Ecto neural progenitor cell (in vitro differentiated cells): ENCODE measurements around the gene PRKAR1A.
"Not testable (repeated sequence)": the region's sequence is repeated elsewhere in the genome, so short reads cannot be mapped to it uniquely, and the experiment has no call there.

ENCODE experiments used
- DNase-seq: peaks from one replicate; pipeline ENCODE4 v3.0.0-alpha.2; 2018; ENCODE audit warnings: low spot score

PRKAR1A gene

GRCh38 chr17:68579194-68579927, 67.1 kb downstream of the PRKAR1A start:
- no peak for DNase-seq

- DNase-seq: no peak
Measured at GRCh38 chr17:68580236-68580770, 68.1 kb downstream of the PRKAR1A start.

GRCh38 chr17:68581863-68582645, 69.8 kb downstream of the PRKAR1A start:
- DNase-seq: no peak

GRCh38 chr17:68582867-68583266, 70.6 kb downstream of the PRKAR1A start:
- DNase-seq: not testable (repeated sequence)

GRCh38 chr17:68584581-68585303, 72.5 kb downstream of the PRKAR1A start:
- DNase-seq: no peak

- no peak for DNase-seq
Measured at GRCh38 chr17:68585643-68586042, 73.4 kb downstream of the PRKAR1A start.

GRCh38 chr17:68587026-68587425, 74.8 kb downstream of the PRKAR1A start:
- no peak for DNase-seq

- no peak for DNase-seq
Measured at GRCh38 chr17:68587847-68588246, 75.6 kb downstream of the PRKAR1A start.

- no peak for DNase-seq
Measured at GRCh38 chr17:68588362-68588761, 76.1 kb downstream of the PRKAR1A start.

GRCh38 chr17:68589086-68589485, 76.9 kb downstream of the PRKAR1A start:
- DNase-seq: no peak

- DNase-seq: peak; percentile 79
Measured at GRCh38 chr17:68591583-68591982, 79.4 kb downstream of the PRKAR1A start.

GRCh38 chr17:68592009-68592408, 79.8 kb downstream of the PRKAR1A start:
- DNase-seq: no peak

GRCh38 chr17:68592682-68593641, 80.7 kb downstream of the PRKAR1A start:
- DNase-seq: no peak

- DNase-seq: no peak
Measured at GRCh38 chr17:68594552-68594951, 82.3 kb downstream of the PRKAR1A start.

- DNase-seq: peak; percentile 14
Measured at GRCh38 chr17:68595496-68595895, 83.3 kb downstream of the PRKAR1A start.

GRCh38 chr17:68595986-68596385, 83.8 kb downstream of the PRKAR1A start:
- peak; percentile 20 for DNase-seq

- peak; percentile 14 for DNase-seq
Measured at GRCh38 chr17:68596411-68596945, 84.2 kb downstream of the PRKAR1A start.

GRCh38 chr17:68598074-68598473, 85.8 kb downstream of the PRKAR1A start:
- DNase-seq: peak; percentile 24

- no peak for DNase-seq
Measured at GRCh38 chr17:68598545-68598961, 86.3 kb downstream of the PRKAR1A start.

GRCh38 chr17:68599091-68599490, 86.9 kb downstream of the PRKAR1A start:
- no peak for DNase-seq

GRCh38 chr17:68599552-68600066, 87.4 kb downstream of the PRKAR1A start:
- no peak for DNase-seq
